Ovary (tissue), 9 donors: ENCODE data around the gene GART. TPM values are rescaled to one million over a fixed set of nuclear protein-coding genes. Genes with fewer than 3 reads are reported as not detected.
"Not testable (repeated sequence)": the region's sequence is repeated elsewhere in the genome, so short reads cannot be mapped to it uniquely, and the experiment has no call there.

Source experiments
- DNase-seq, 5 donors: peaks; one replicate each; pipeline ENCODE4 v3.0.0-alpha.2; 2019 to 2020
- H3K27ac ChIP-seq, 2 donors: fragments of 200-600 bp; one replicate each; pipeline versions ENCODE4 v1.5.1 to v1.8.0; 2019 to 2022
- H3K27me3 ChIP-seq: fragments of 200-600 bp; one replicate; pipeline ENCODE4 v1.8.0; 2022
- H3K36me3 ChIP-seq: fragments of 200-600 bp; sonication (generic); one replicate; pipeline ENCODE4 v1.5.1; 2019
- H3K4me1 ChIP-seq: one replicate; pipeline ENCODE4 v1.8.1; 2013; ENCODE audit warnings: mild to moderate bottlenecking, moderate library complexity; ENCODE audit not compliant: insufficient read depth
- H3K4me3 ChIP-seq: fragments of 200-600 bp; sonication (generic); one replicate; pipeline ENCODE4 v1.5.1; 2017
- H3K9me3 ChIP-seq, 2 donors: fragments of 200-600 bp in 1 of 2; sonication (generic) in 1 of 2; one replicate each; pipeline versions ENCODE4 v1.5.1 to v1.8.1; 2013 to 2019; ENCODE audit warnings: mild to moderate bottlenecking in 1 of 2, moderate library complexity in 1 of 2
- CTCF ChIP-seq, 3 donors: fragments of 450-650 bp in 2 of 3; fragments of 200-600 bp in 1 of 3; IDR thresholded peaks; one replicate each; pipeline versions ENCODE4 v1.5.1 to v1.8.0; 2016 to 2022; ENCODE audit warnings: antibody characterized with exemption in 3 of 3, mild to moderate bottlenecking in 1 of 3
- EP300 ChIP-seq: sonication (generic); formaldehyde crosslinking; IDR thresholded peaks from one replicate; pipeline ENCODE4 v1.6.1; 2017; ENCODE audit warnings: antibody characterized with exemption
- POLR2A ChIP-seq: fragments of 450-650 bp; IDR thresholded peaks from one replicate; pipeline ENCODE4 v1.6.1; 2017; ENCODE audit warnings: antibody characterized with exemption, mild to moderate bottlenecking, moderate library complexity
- WGBS, 3 donors: extraction: QIAGEN DNeasy Blood & Tissue Kit in 1 of 3; methylation state at CpG; one replicate each; pipeline versions ENCODE4 v1.1.5 to v1.1.7; 2013 to 2017; 5-methylcytosine and 5-hydroxymethylcytosine counted together
- intact Hi-C, 4 donors: fragments of 100-400 bp; cut with DNase I; formaldehyde crosslinking; loops; one replicate each; pipeline versions ENCODE4 v1.11.0 to v1.15.1; 2022 to 2023
- polyA plus RNA-seq, 2 donors: library from polyadenylated mRNA; stranded (reverse); fragments of 200-250 nt in 1 of 2; fragments of 350-450 nt in 1 of 2; fragmentation: Illumina TruSeq in 1 of 2; extraction: RNeasy Lipid Tissue Mini Kit (QIAGEN cat#74804) in 1 of 2; gene quantifications; one replicate each; pipeline ENCODE4 v1.2.3, GENCODE V29; 2013 to 2014
- total RNA-seq, 7 donors: library from RNA; depleted of rRNA in 2 of 7; stranded (reverse); fragments of >200 nt in 2 of 7; fragmentation: NEBNext Ultra II Directional in 3 of 7; extraction: Animal tissue kit (Norgen Biotek cat#: 25700) in 3 of 7; gene quantifications; one replicate each; pipeline versions ENCODE4 v1.1.0 to v1.2.4, GENCODE V29; 2016 to 2023
- donor health status: DM: no; HTN: no; CAD: no; lungs with moderate emphysema.
- donor health status: DM: no; HTN: no; CAD: no.
- donor health status: Bipolar disorder and iron deficiency.
- donor health status: DM: yes; HTN: yes; CAD: no.
- donor health status: DM: no; HTN: no; CAD: no.
- donor health status: DM: yes; HTN: yes; CAD: no.

GART gene
- total and polyA plus RNA-seq, 9 donors: 17.5 to 84.4 (median 51.9) TPM

GRCh38 chr21:33518899-33519298 lies 23.0 kb downstream of the GART start:
- Histone ChIP-seq H3K27me3 (no peaks in the 10 kb centered on the region), H3K9me3 (no peaks in the 10 kb centered on the region), H3K4me1 (no peaks in the 10 kb centered on the region), H3K27ac (no peak overlapping the region), H3K4me3 (no peak overlapping the region), H3K36me3 (no peaks in the 10 kb centered on the region)
- TF ChIP-seq EP300 (no peak), POLR2A (no peak), CTCF (IDR thresholded peaks at IDR 0.05) (no peak)
- DNase-seq: no peak
- intact Hi-C loops: no loop called here
- WGBS, 3 donors: 94 to 96% (median 95%) methylated on average over 4 of the region's 4 CpGs

- no peak for DNase-seq
- intact Hi-C loops: no loop called here
- no peaks in the 10 kb centered on the region for H3K4me1 ChIP-seq
Measured at GRCh38 chr21:33514229-33514628, 27.7 kb downstream of the GART start.

GRCh38 chr21:33512481-33512880 lies 29.4 kb downstream of the GART start:
- Histone ChIP-seq H3K9me3 (no peaks in the 10 kb centered on the region), H3K4me1 (no peaks in the 10 kb centered on the region), H3K36me3 (no peaks in the 10 kb centered on the region), H3K27me3 (no peaks in the 10 kb centered on the region), H3K4me3 (no peak overlapping the region), H3K27ac (no peak overlapping the region)
- TF ChIP-seq CTCF (IDR thresholded peaks at IDR 0.05) (no peak), POLR2A (no peak)
- 94 to 99% (median 99%) methylated on average over 3 of the region's 3 CpGs for WGBS, 3 donors
- DNase-seq: no peak
- intact Hi-C loops: no loop called here

More at GRCh38 chr21:33514229-33514628, 27.7 kb downstream of the GART start:
- H3K27me3 ChIP-seq: no peaks in the 10 kb centered on the region
- no peak overlapping the region for H3K27ac ChIP-seq
- no peaks in the 10 kb centered on the region for H3K36me3 ChIP-seq
- H3K9me3 ChIP-seq: no peaks in the 10 kb centered on the region
- no peak for TF ChIP-seq EP300
- no peak for TF ChIP-seq CTCF (IDR thresholded peaks at IDR 0.05)
- TF ChIP-seq POLR2A: no peak
- 95 to 97% (median 96%) methylated on average over 2 of the region's 2 CpGs for WGBS, 3 donors
- H3K4me3 ChIP-seq: no peak overlapping the region

GRCh38 chr21:33511639-33512038 lies 30.3 kb downstream of the GART start:
- 95 to 99% (median 96%) methylated on average over 4 of the region's 4 CpGs for WGBS, 3 donors
- Histone ChIP-seq H3K4me1 (no peaks in the 10 kb centered on the region), H3K4me3 (no peak overlapping the region), H3K27ac (no peak overlapping the region), H3K27me3 (no peaks in the 10 kb centered on the region), H3K9me3 (no peaks in the 10 kb centered on the region), H3K36me3 (no peaks in the 10 kb centered on the region)
- intact Hi-C loops: no loop called here
- DNase-seq: no peak
- TF ChIP-seq EP300: no peak
- TF ChIP-seq CTCF (IDR thresholded peaks at IDR 0.05): no peak

- H3K27me3 ChIP-seq: no peaks in the 10 kb centered on the region
- H3K4me3 ChIP-seq: no peak overlapping the region
- H3K4me1 ChIP-seq: no peaks in the 10 kb centered on the region
- no peak for DNase-seq
- no peak overlapping the region for H3K27ac ChIP-seq
- TF ChIP-seq POLR2A: no peak
- no peak for TF ChIP-seq EP300
- TF ChIP-seq CTCF (IDR thresholded peaks at IDR 0.05): no peak
- WGBS, 3 donors: 92 to 95% (median 94%) methylated on average over 8 of the region's 8 CpGs
- no peaks in the 10 kb centered on the region for H3K36me3 ChIP-seq
- H3K9me3 ChIP-seq: no peaks in the 10 kb centered on the region
- intact Hi-C loops: no loop called here
Measured at GRCh38 chr21:33510826-33511225, 31.1 kb downstream of the GART start.

- H3K4me1 ChIP-seq, H3K36me3 ChIP-seq, H3K9me3 ChIP-seq, H3K27me3 ChIP-seq, intact Hi-C loops, DNase-seq, H3K27ac ChIP-seq, H3K4me3 ChIP-seq: not testable (repeated sequence)
- WGBS, 3 donors: 97 to 100% (median 100%) methylated on average over 1 of the region's 1 CpG
Measured at GRCh38 chr21:33507003-33507402, 34.9 kb downstream of the GART start.
